ENCODE measurements around the gene LRRK2.

The LRRK2 gene

DNA sequence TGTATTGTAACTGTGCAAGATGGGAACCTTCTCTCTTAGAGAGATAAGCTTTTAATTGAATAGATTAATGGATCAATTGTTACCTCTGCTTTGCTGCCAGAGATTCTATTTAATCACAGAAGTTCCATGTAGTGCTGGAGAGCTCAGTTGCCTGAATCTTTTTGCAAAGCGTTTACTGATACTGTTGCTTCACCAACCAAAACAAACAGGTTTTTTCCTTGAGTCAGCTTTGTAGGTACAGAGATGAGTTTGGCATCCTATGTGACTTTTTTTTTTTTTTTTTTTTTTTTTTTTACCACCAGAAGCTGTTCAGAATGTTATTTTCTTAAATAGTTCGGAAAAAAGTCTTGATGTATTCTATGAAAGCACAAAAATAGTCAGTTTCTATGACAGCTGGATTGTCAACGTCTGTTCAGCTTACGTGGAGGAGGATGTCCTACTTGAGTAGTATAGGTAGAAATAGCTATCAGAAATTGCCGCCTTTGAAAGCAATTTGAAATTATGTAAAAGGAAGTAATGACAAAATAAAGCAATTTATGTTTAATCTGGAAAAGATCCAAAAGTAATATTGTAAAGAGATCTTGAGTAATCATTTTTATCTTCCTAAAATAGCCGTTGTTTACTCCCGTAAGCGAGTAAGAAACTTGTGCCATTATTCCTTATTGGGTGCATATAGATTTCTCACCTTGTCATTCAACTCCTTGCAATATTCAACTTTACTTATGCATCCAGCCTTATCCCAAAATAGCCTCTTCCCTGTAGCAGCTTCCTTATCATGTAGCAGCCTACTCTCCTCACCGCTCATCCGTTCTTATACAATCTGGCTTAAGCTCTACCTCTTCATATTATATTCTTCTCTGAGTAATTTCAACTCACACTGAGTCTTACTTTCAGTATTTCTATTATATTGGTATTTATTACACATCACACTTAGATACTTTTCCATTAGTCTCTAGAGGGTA is 5.2 kb downstream of the LRRK2 start:
- Histone ChIP-seq H3K4me1 (ENCODE audit: insufficient read depth, poor library complexity, severe bottlenecking) (no peaks in the 10 kb centered on the region), H3K27ac (ENCODE audit: poor library complexity, severe bottlenecking) (no peak overlapping the region), H3K9me3 (ENCODE audit: severe bottlenecking) (no peaks in the 10 kb centered on the region), H3K4me3 (ENCODE audit: severe bottlenecking) (no peak overlapping the region), H3K27me3 (ENCODE audit: insufficient read depth, poor library complexity, severe bottlenecking) (peaks cover 5% of the 10 kb centered on the region), H3K36me3 (ENCODE audit: low read depth) (no peaks in the 10 kb centered on the region)
- TF ChIP-seq CTCF (IDR thresholded peaks at IDR 0.05; ENCODE audit: poor library complexity, severe bottlenecking): no peak
- ATAC-seq (ENCODE audit: low read depth) (no peak), DNase-seq (ENCODE audit: low spot score) (no peak)

DNA sequence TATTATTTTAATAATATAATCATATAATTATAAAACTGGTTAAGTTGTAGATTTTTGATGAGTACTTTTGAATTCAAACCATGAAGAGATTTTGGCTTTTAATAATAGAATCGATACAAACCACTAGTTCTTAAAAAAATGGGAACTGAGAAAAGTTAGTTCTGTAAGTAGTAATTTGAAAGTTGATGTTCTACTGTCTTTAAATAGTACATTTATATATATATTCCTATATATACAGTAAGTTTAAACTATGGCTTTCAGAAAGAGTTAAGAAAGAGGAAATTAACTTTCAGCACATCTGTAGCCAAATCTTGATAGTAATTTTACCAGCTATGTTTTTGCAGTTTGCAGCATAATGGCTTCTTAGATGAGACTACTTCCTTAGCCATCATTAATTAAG is 7.8 kb downstream of the LRRK2 start:
- H3K36me3 ChIP-seq (ENCODE audit: low read depth): no peaks in the 10 kb centered on the region
- no peak for TF ChIP-seq CTCF (IDR thresholded peaks at IDR 0.05; ENCODE audit: poor library complexity, severe bottlenecking)
- H3K9me3 ChIP-seq (ENCODE audit: severe bottlenecking): no peaks in the 10 kb centered on the region
- DNase-seq (ENCODE audit: low spot score) (no peak), ATAC-seq (ENCODE audit: low read depth) (no peak)
- H3K27me3 ChIP-seq (ENCODE audit: insufficient read depth, poor library complexity, severe bottlenecking): no peaks in the 10 kb centered on the region
- H3K27ac ChIP-seq (ENCODE audit: poor library complexity, severe bottlenecking): no peak overlapping the region
- no peaks in the 10 kb centered on the region for H3K4me1 ChIP-seq (ENCODE audit: insufficient read depth, poor library complexity, severe bottlenecking)
- no peak overlapping the region for H3K4me3 ChIP-seq (ENCODE audit: severe bottlenecking)

DNA sequence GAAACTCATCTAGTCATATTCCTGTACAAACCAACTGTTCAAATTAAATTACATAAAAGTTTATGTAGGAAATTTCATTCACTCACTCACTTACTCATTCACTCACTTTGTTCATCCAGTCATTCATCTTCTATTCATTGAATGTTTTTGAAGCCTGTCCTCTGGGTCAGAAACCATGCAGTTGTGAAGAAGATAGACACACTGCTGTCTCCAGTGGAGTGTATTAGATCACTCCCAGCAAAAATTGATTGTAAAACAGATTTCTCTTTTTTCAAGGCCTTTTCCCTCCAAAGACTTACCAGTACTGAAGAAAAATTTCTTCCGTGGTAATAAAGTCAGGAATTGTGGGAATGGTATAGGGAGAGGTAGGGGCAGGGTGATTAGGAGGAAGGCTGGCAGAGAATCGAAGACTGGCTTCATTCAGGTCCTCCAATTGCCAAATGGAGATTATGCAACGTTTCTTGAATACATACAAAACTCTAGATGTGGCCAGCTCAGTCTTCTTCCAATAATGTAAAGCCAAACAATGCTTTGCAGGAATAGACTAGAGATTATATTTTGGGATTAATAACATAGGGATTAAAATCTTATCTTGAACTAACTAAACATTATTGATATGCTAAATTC is 9.1 kb downstream of the LRRK2 start:
- H3K27me3 ChIP-seq (ENCODE audit: insufficient read depth, poor library complexity, severe bottlenecking): no peaks in the 10 kb centered on the region
- H3K36me3 ChIP-seq (ENCODE audit: low read depth): no peaks in the 10 kb centered on the region
- H3K4me1 ChIP-seq (ENCODE audit: insufficient read depth, poor library complexity, severe bottlenecking): no peaks in the 10 kb centered on the region
- DNase-seq (ENCODE audit: low spot score) (no peak), ATAC-seq (ENCODE audit: low read depth) (no peak)
- no peak for TF ChIP-seq CTCF (IDR thresholded peaks at IDR 0.05; ENCODE audit: poor library complexity, severe bottlenecking)
- no peak overlapping the region for H3K27ac ChIP-seq (ENCODE audit: poor library complexity, severe bottlenecking)
- no peak overlapping the region for H3K4me3 ChIP-seq (ENCODE audit: severe bottlenecking)
- no peaks in the 10 kb centered on the region for H3K9me3 ChIP-seq (ENCODE audit: severe bottlenecking)

GRCh38 chr12:40236357-40236850 is 11.6 kb downstream of the LRRK2 start:
- Histone ChIP-seq H3K4me3 (ENCODE audit: severe bottlenecking) (no peak overlapping the region), H3K27ac (ENCODE audit: poor library complexity, severe bottlenecking) (no peak overlapping the region), H3K9me3 (ENCODE audit: severe bottlenecking) (no peaks in the 10 kb centered on the region), H3K36me3 (ENCODE audit: low read depth) (no peaks in the 10 kb centered on the region), H3K4me1 (ENCODE audit: insufficient read depth, poor library complexity, severe bottlenecking) (no peaks in the 10 kb centered on the region), H3K27me3 (ENCODE audit: insufficient read depth, poor library complexity, severe bottlenecking) (no peaks in the 10 kb centered on the region)
- no peak for TF ChIP-seq CTCF (IDR thresholded peaks at IDR 0.05; ENCODE audit: poor library complexity, severe bottlenecking)
- ATAC-seq (ENCODE audit: low read depth) (no peak), DNase-seq (ENCODE audit: low spot score) (no peak)
